HepG2 (cell line): ENCODE measurements around the gene MAGI1. TPM values are rescaled to one million over a fixed set of nuclear protein-coding genes. Genes with fewer than 3 reads are reported as not detected.

Experiments used
- ADNP ChIP-seq: sonication (generic); formaldehyde crosslinking; IDR thresholded peaks from 2 replicates; pipeline ENCODE4 v1.4.0; 2020; ENCODE audit warnings: missing genetic modification reagents
- ATF7-NPFF ChIP-seq: sonication (generic); formaldehyde crosslinking; IDR thresholded peaks from 2 replicates; pipeline ENCODE4 v1.8.1; 2023; ENCODE audit warnings: mild to moderate bottlenecking, low read depth, missing genetic modification reagents, moderate library complexity
- CENPX ChIP-seq: sonication (generic); formaldehyde crosslinking; IDR thresholded peaks from 2 replicates; pipeline ENCODE4 v1.9.0; 2021; ENCODE audit warnings: mild to moderate bottlenecking, missing genetic modification reagents, moderate library complexity
- EP300 ChIP-seq, 3 experiments: sonication (generic) in 1 of 3; formaldehyde crosslinking in 1 of 3; IDR thresholded peaks; 2 replicates each; pipeline versions ENCODE4 v1.5.1 to v1.6.1; 2011 to 2020; ENCODE audit warnings: low read depth in 2 of 3, low read length in 2 of 3, borderline replicate concordance in 1 of 3, improper control_type of control experiment in 1 of 3, mild to moderate bottlenecking in 1 of 3, missing genetic modification reagents in 1 of 3, moderate library complexity in 1 of 3
- FOSL2 ChIP-seq: sonication (generic); formaldehyde crosslinking; IDR thresholded peaks from 2 replicates; pipeline ENCODE4 v1.4.0; 2020; ENCODE audit warnings: missing genetic modification reagents
- HNRNPL ChIP-seq: fragments of 200-400 bp; formaldehyde crosslinking; IDR thresholded peaks from 2 replicates; pipeline ENCODE4 v1.6.1; 2017; ENCODE audit warnings: mild to moderate bottlenecking, low read depth, low read length
- HNRNPUL1 ChIP-seq: fragments of 200-400 bp; formaldehyde crosslinking; IDR thresholded peaks from 2 replicates; pipeline ENCODE4 v1.6.1; 2017; ENCODE audit warnings: low read depth, mild to moderate bottlenecking, low read length, moderate library complexity
- NFKB2 ChIP-seq: sonication (generic); formaldehyde crosslinking; IDR thresholded peaks from 2 replicates; pipeline ENCODE4 v1.4.0; 2020; ENCODE audit warnings: missing genetic modification reagents, borderline replicate concordance
- NR2F2 ChIP-seq: IDR thresholded peaks from 2 replicates; pipeline ENCODE4 v1.6.1; 2012; ENCODE audit warnings: low read depth, inconsistent platforms, borderline replicate concordance
- RAD21 ChIP-seq: fragments of 450-650 bp; formaldehyde crosslinking; IDR thresholded peaks from 2 replicates; pipeline ENCODE4 v1.5.0; 2020; ENCODE audit warnings: mild to moderate bottlenecking
- SMARCE1 ChIP-seq: fragments of 450-650 bp; IDR thresholded peaks from 2 replicates; pipeline ENCODE4 v1.6.1; 2017; ENCODE audit warnings: borderline replicate concordance
- TAF15 ChIP-seq: fragments of 200-400 bp; formaldehyde crosslinking; IDR thresholded peaks from one replicate; pipeline ENCODE4 v1.6.1; 2018; ENCODE audit warnings: mild to moderate bottlenecking, low read depth, low read length; ENCODE audit not compliant: poor library complexity, severe bottlenecking
- TEF ChIP-seq: sonication (generic); formaldehyde crosslinking; IDR thresholded peaks from 2 replicates; pipeline ENCODE4 v1.5.0; 2020; ENCODE audit warnings: missing genetic modification reagents
- TGIF2 ChIP-seq: IDR thresholded peaks from 2 replicates; pipeline ENCODE4 v1.6.1; 2016; ENCODE audit warnings: control low read depth, missing compliant biosample characterization
- ZEB1 ChIP-seq: IDR thresholded peaks from 2 replicates; pipeline ENCODE4 v1.6.1; 2012; ENCODE audit warnings: mild to moderate bottlenecking, low read depth, inconsistent platforms; ENCODE audit not compliant: insufficient replicate concordance
- ZFP90 ChIP-seq: sonication (generic); formaldehyde crosslinking; IDR thresholded peaks from 2 replicates; pipeline ENCODE4 v1.8.0; 2022; ENCODE audit warnings: missing genetic modification reagents, mild to moderate bottlenecking, inconsistent platforms, borderline replicate concordance
- ZFYVE20 ChIP-seq: sonication (generic); formaldehyde crosslinking; IDR thresholded peaks from 2 replicates; pipeline ENCODE4 v1.8.0; 2023; ENCODE audit warnings: low read depth, mild to moderate bottlenecking, moderate library complexity, missing genetic modification reagents, borderline replicate concordance
- ZNF232 ChIP-seq: sonication (generic); formaldehyde crosslinking; IDR thresholded peaks from 2 replicates; pipeline ENCODE4 v1.4.0; 2020; ENCODE audit warnings: missing genetic modification reagents, borderline replicate concordance
- ZNF496 ChIP-seq: sonication (generic); formaldehyde crosslinking; IDR thresholded peaks from 2 replicates; pipeline ENCODE4 v1.8.1; 2023; ENCODE audit warnings: mild to moderate bottlenecking, moderate library complexity, missing genetic modification reagents; ENCODE audit not compliant: insufficient replicate concordance
- ZNF543 ChIP-seq: sonication (generic); formaldehyde crosslinking; IDR thresholded peaks from 2 replicates; pipeline ENCODE4 v1.4.0; 2020; ENCODE audit warnings: mild to moderate bottlenecking, missing genetic modification reagents
- ZNF7 ChIP-seq: IDR thresholded peaks from 2 replicates; pipeline ENCODE4 v1.6.1; 2016; ENCODE audit warnings: missing biosample characterization, missing genetic modification reagents
- ZNF703 ChIP-seq: sonication (generic); formaldehyde crosslinking; IDR thresholded peaks from 2 replicates; pipeline ENCODE4 v1.5.1; 2020; ENCODE audit warnings: missing genetic modification reagents, mild to moderate bottlenecking, moderate library complexity, borderline replicate concordance
- polyA plus RNA-seq, 8 experiments: library from polyadenylated mRNA; depleted of rRNA in 3 of 8; stranded (reverse) in 7 of 8; unstranded in 1 of 8; fragments of >200 nt; fragmentation: Illumina TruSeq in 4 of 8; extraction: Trizol in 4 of 8; gene quantifications; 2 replicates each; pipeline versions ENCODE4 v1.2.1 to v1.2.3, GENCODE V29; 2011 to 2016; ENCODE audit warnings: low read depth in 4 of 8, missing spikeins in 1 of 8, mixed read lengths in 1 of 8; ENCODE audit not compliant: insufficient read depth in 1 of 8
- total RNA-seq, 5 experiments: library from RNA; depleted of rRNA; stranded (reverse); fragments of >200 nt; fragmentation: Illumina TruSeq; extraction: Trizol; gene quantifications; 2 replicates each; pipeline ENCODE4 v1.2.3, GENCODE V29; 2016; ENCODE audit warnings: low read depth in 1 of 5
- TF ChIP-seq, protein P1 (sequence below): IDR thresholded peaks from 2 replicates; pipeline ENCODE4 v1.6.1; 2016; ENCODE audit warnings: low read depth, borderline replicate concordance
- TF ChIP-seq, protein P2 (sequence below): sonication (generic); formaldehyde crosslinking; IDR thresholded peaks from 2 replicates; pipeline ENCODE4 v1.4.0; 2020; ENCODE audit warnings: mild to moderate bottlenecking, missing genetic modification reagents
- TF ChIP-seq, protein P3 (sequence below): sonication (generic); formaldehyde crosslinking; IDR thresholded peaks from 2 replicates; pipeline ENCODE4 v1.8.0; 2022; ENCODE audit warnings: mild to moderate bottlenecking, missing genetic modification reagents, borderline replicate concordance
- TF ChIP-seq, protein P4 (sequence below): sonication (generic); formaldehyde crosslinking; IDR thresholded peaks from 2 replicates; pipeline ENCODE4 v1.5.0; 2020; ENCODE audit warnings: mild to moderate bottlenecking, missing genetic modification reagents

MAGI1 gene
- total and polyA plus RNA-seq, 2 of the 13 experiments (the other 11 are each of a cell fraction or from before 2014, with no cell fraction given): 22.2 to 26.0 TPM

DNA sequence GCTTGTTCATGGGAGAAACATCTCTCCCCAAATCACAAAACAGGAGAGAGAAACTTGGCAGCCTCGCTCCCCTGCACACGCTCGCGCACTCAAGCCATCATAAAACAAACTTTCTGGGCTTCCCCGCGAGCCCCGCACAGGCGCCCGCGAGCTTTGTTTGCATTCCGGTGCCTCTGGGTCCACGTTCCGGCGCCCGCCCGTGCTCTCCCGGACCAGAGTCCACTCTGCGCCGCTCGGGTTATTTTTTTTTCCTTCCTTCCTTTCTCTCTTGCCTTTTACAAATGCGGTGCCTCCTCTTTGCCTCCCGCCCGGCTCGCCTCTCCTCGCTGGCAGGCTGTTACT is 363 bp downstream of the MAGI1 start (continued):
- TF ChIP-seq NFKB2 (CRISPR knock-in tag): no peak; the same call in 1 of the 2 replicates
- TF ChIP-seq ZNF7 (CRISPR knock-in tag): no peak
- no peak for TF ChIP-seq ZNF703
- TF ChIP-seq, protein P1, sequence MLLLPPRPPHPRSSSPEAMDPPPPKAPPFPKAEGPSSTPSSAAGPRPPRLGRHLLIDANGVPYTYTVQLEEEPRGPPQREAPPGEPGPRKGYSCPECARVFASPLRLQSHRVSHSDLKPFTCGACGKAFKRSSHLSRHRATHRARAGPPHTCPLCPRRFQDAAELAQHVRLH: no peak
- no peak for TF ChIP-seq SMARCE1
- 0 out of 2 replicates have a peak, but pooled peaks have one; percentile 45 for TF ChIP-seq ZNF232 (CRISPR knock-in tag)
- TF ChIP-seq ZEB1: no peak
- TF ChIP-seq, protein P2, sequence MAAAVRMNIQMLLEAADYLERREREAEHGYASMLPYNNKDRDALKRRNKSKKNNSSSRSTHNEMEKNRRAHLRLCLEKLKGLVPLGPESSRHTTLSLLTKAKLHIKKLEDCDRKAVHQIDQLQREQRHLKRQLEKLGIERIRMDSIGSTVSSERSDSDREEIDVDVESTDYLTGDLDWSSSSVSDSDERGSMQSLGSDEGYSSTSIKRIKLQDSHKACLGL (CRISPR knock-in tag): peak; percentile 9; the same call in 1 of the 2 replicates
- TF ChIP-seq RAD21: 0 out of 2 replicates have a peak, but pooled peaks have one; percentile 11
- TF ChIP-seq, protein P3, sequence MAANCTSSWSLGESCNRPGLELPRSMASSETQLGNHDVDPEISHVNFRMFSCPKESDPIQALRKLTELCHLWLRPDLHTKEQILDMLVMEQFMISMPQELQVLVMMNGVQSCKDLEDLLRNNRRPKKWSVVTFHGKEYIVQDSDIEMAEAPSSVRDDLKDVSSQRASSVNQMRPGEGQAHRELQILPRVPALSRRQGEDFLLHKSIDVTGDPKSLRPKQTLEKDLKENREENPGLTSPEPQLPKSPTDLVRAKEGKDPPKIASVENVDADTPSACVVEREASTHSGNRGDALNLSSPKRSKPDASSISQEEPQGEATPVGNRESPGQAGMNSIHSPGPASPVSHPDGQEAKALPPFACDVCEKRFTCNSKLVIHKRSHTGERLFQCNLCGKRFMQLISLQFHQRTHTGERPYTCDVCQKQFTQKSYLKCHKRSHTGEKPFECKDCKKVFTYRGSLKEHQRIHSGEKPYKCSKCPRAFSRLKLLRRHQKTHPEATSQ (CRISPR knock-in tag): no peak
- no peak for TF ChIP-seq ZNF496 (CRISPR knock-in tag)
- no peak for TF ChIP-seq NR2F2
- peak; percentile 31 for TF ChIP-seq TAF15
- TF ChIP-seq ZFP90: no peak
- no peak for TF ChIP-seq TEF (CRISPR knock-in tag)
- TF ChIP-seq FOSL2: 0 out of 2 replicates have a peak, but pooled peaks have one; percentile 7
- TF ChIP-seq, protein P4, sequence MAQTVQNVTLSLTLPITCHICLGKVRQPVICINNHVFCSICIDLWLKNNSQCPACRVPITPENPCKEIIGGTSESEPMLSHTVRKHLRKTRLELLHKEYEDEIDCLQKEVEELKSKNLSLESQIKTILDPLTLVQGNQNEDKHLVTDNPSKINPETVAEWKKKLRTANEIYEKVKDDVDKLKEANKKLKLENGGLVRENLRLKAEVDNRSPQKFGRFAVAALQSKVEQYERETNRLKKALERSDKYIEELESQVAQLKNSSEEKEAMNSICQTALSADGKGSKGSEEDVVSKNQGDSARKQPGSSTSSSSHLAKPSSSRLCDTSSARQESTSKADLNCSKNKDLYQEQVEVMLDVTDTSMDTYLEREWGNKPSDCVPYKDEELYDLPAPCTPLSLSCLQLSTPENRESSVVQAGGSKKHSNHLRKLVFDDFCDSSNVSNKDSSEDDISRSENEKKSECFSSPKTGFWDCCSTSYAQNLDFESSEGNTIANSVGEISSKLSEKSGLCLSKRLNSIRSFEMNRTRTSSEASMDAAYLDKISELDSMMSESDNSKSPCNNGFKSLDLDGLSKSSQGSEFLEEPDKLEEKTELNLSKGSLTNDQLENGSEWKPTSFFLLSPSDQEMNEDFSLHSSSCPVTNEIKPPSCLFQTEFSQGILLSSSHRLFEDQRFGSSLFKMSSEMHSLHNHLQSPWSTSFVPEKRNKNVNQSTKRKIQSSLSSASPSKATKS: no peak; the same call in 1 of the 2 replicates
- TF ChIP-seq ZFYVE20: no peak
- TF ChIP-seq ATF7-NPFF (CRISPR knock-in tag): no peak
- peak in 1 of 2 experiments; percentile 53; a peak in 1 of 4 replicates for TF ChIP-seq EP300 (IDR thresholded peaks at IDR 0.05; ENCODE audit: low read depth in 2 of 2, low read length in 2 of 2)
- no peak; the same call in 1 of the 2 replicates for TF ChIP-seq EP300 (CRISPR knock-in tag; IDR thresholded peaks at IDR 0.05; ENCODE audit: borderline replicate concordance)
- 0 out of 2 replicates have a peak, but pooled peaks have one; percentile 25 for TF ChIP-seq HNRNPL
- no peak for TF ChIP-seq HNRNPUL1
- TF ChIP-seq ZNF543 (CRISPR knock-in tag): peak; percentile 7; the same call in 1 of the 2 replicates
- TF ChIP-seq ADNP: no peak
- TF ChIP-seq CENPX: no peak
- TF ChIP-seq TGIF2 (CRISPR knock-in tag): 0 out of 2 replicates have a peak, but pooled peaks have one; percentile 7
